Ectodermal cell (in vitro differentiated cells): ENCODE data around the gene ATP5MK. TPM values are rescaled to one million over a fixed set of nuclear protein-coding genes. Genes with fewer than 3 reads are reported as not detected.

ENCODE experiments used
- H3K27ac ChIP-seq: 2 replicates; pipeline ENCODE4 v1.7.0; 2013; ENCODE audit warnings: mild to moderate bottlenecking, low read depth, low read length; ENCODE audit not compliant: insufficient read depth, poor library complexity, severe bottlenecking
- H3K27me3 ChIP-seq: 2 replicates; pipeline ENCODE4 v1.7.0; 2013; ENCODE audit warnings: mild to moderate bottlenecking, low read length; ENCODE audit not compliant: insufficient read depth, control insufficient read depth, poor library complexity, severe bottlenecking
- H3K36me3 ChIP-seq: one replicate; pipeline ENCODE4 v1.7.0; 2013; ENCODE audit warnings: low read length; ENCODE audit not compliant: control insufficient read depth, insufficient read depth
- H3K4me1 ChIP-seq: one replicate; pipeline ENCODE4 v1.7.0; 2013; ENCODE audit warnings: low read length; ENCODE audit not compliant: control insufficient read depth, insufficient read depth
- H3K4me3 ChIP-seq: 2 replicates; pipeline ENCODE4 v1.7.0; 2013; ENCODE audit warnings: low read depth, low read length, control low read depth; ENCODE audit not compliant: insufficient read depth
- H3K9me3 ChIP-seq: 2 replicates; pipeline ENCODE4 v1.7.0; 2013; ENCODE audit warnings: mild to moderate bottlenecking, low read length, moderate library complexity; ENCODE audit not compliant: control insufficient read depth
- WGBS, 2 experiments: methylation state at CpG; one replicate each; pipeline ENCODE4 v1.1.7; 2013; ENCODE audit warnings: missing lambda C conversion rate in 2 of 2; 5-methylcytosine and 5-hydroxymethylcytosine counted together
- polyA plus RNA-seq, 4 experiments: library from polyadenylated mRNA; stranded (reverse); fragments of 50-300 nt; gene quantifications; one replicate each; pipeline ENCODE4 v1.2.3, GENCODE V29; 2013

ATP5MK gene, protein sequence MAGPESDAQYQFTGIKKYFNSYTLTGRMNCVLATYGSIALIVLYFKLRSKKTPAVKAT
- 265 TPM for polyA plus RNA-seq (2013, experiment 1 of 4)
- 276 TPM for polyA plus RNA-seq (2013, experiment 2 of 4)
- polyA plus RNA-seq (2013, experiment 3 of 4) = 270 TPM
- polyA plus RNA-seq (2013, experiment 4 of 4) = 297 TPM

- H3K27me3 ChIP-seq = no peaks in the 10 kb centered on the region
- peaks cover 10% of the 10 kb centered on the region for H3K4me1 ChIP-seq
- H3K36me3 ChIP-seq = peaks cover 22% of the 10 kb centered on the region
- H3K27ac ChIP-seq = peak within 1 kb of the TSS; percentile 47
- 0% methylated on average over 56 of the region's 56 CpGs for WGBS, 2 experiments
- peak within 1 kb of the TSS; percentile 86 for H3K4me3 ChIP-seq
- H3K9me3 ChIP-seq = no peaks in the 10 kb centered on the region
Measured at GRCh38 chr10:103396067-103396788, at the start of gene ATP5MK, which contains the start of gene PDCD11. TSS of gene ATP5MK (minus strand) at chr10:103396475. CDS start at chr10:103392457, 4,018 bp downstream. TSS of gene PDCD11 (plus strand) at chr10:103396626. CDS start at chr10:103398427, 1,801 bp downstream.

GRCh38 chr10:103445366-103445765 lies 49.1 kb upstream of the ATP5MK start:
- no peak overlapping the region for H3K4me3 ChIP-seq
- H3K27ac ChIP-seq = no peak overlapping the region
- H3K4me1 ChIP-seq = no peaks in the 10 kb centered on the region
- H3K27me3 ChIP-seq = no peaks in the 10 kb centered on the region
- no peaks in the 10 kb centered on the region for H3K9me3 ChIP-seq
- 96% methylated on average over 9 of the region's 9 CpGs for WGBS, 2 experiments
- H3K36me3 ChIP-seq = peaks cover 30% of the 10 kb centered on the region

- H3K4me1 ChIP-seq = no peaks in the 10 kb centered on the region
- H3K27ac ChIP-seq = no peak overlapping the region
- H3K36me3 ChIP-seq = peaks cover 32% of the 10 kb centered on the region
- H3K9me3 ChIP-seq = no peaks in the 10 kb centered on the region
- no peak overlapping the region for H3K4me3 ChIP-seq
- H3K27me3 ChIP-seq = no peaks in the 10 kb centered on the region
- WGBS, 2 experiments = 95 to 97% methylated on average over 10 of the region's 10 CpGs
Measured at GRCh38 chr10:103444478-103444877, 48.2 kb upstream of the ATP5MK start.

GRCh38 chr10:103443475-103444185 lies 47.4 kb upstream of the ATP5MK start:
- H3K27ac ChIP-seq = no peak overlapping the region
- no peaks in the 10 kb centered on the region for H3K4me1 ChIP-seq
- no peak overlapping the region for H3K4me3 ChIP-seq
- 94 to 96% methylated on average over 23 of the region's 23 CpGs for WGBS, 2 experiments
- no peaks in the 10 kb centered on the region for H3K9me3 ChIP-seq
- H3K27me3 ChIP-seq = no peaks in the 10 kb centered on the region
- peaks cover 35% of the 10 kb centered on the region for H3K36me3 ChIP-seq

DNA sequence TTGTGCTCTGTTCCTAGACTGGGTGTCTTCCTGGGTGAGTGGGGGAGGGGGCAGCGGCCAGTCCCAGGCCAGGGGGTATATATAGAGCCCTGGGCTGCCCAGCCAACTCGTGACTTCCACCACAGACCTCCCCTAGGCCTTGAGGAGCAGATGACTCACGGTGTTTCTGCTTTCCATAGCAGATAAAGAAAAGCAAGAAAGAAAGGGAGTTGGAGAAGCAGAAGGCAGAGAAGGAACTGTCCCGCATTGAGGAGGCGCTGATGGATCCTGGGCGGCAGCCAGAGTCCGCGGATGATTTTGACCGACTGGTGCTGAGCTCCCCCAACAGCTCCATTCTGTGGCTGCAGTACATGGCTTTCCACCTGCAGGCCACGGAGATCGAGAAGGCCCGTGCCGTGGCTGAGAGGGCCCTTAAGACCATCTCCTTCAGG lies 45.8 kb upstream of the ATP5MK start:
- Histone ChIP-seq H3K4me3 (no peak overlapping the region), H3K36me3 (peaks cover 43% of the 10 kb centered on the region), H3K27ac (no peak overlapping the region), H3K4me1 (no peaks in the 10 kb centered on the region), H3K9me3 (no peaks in the 10 kb centered on the region), H3K27me3 (no peaks in the 10 kb centered on the region)
- 95 to 96% methylated on average over 13 of the region's 13 CpGs for WGBS, 2 experiments

GRCh38 chr10:103441611-103442010 lies 45.3 kb upstream of the ATP5MK start:
- 94 to 96% methylated on average over 8 of the region's 8 CpGs for WGBS, 2 experiments
- H3K27ac ChIP-seq = no peak overlapping the region
- H3K4me3 ChIP-seq = no peak overlapping the region
- H3K4me1 ChIP-seq = no peaks in the 10 kb centered on the region
- no peaks in the 10 kb centered on the region for H3K9me3 ChIP-seq
- H3K36me3 ChIP-seq = peaks cover 43% of the 10 kb centered on the region
- H3K27me3 ChIP-seq = no peaks in the 10 kb centered on the region

DNA sequence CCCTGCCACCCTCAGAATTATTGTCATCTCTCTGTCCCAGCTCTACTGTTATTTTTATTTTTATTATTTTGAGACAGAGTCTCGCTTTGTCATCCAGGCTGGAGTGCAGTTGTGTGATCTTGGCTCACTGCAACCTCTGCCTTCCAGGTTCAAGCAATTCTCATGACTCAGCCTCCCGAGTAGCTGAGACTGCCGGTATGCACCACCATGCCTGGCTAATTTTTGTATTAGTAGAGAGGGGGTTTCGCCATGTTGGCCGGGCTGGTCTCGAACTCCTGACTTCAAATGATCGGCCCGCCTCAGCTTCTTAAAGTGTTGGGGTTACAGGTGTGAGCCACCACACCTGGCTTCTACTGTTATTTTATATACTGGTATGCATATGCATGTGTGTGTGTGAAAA lies 44.9 kb upstream of the ATP5MK start:
- Histone ChIP-seq H3K27ac (no peak overlapping the region), H3K36me3 (peaks cover 47% of the 10 kb centered on the region)
- WGBS, 2 experiments = 96 to 97% methylated on average over 8 of the region's 8 CpGs

DNA sequence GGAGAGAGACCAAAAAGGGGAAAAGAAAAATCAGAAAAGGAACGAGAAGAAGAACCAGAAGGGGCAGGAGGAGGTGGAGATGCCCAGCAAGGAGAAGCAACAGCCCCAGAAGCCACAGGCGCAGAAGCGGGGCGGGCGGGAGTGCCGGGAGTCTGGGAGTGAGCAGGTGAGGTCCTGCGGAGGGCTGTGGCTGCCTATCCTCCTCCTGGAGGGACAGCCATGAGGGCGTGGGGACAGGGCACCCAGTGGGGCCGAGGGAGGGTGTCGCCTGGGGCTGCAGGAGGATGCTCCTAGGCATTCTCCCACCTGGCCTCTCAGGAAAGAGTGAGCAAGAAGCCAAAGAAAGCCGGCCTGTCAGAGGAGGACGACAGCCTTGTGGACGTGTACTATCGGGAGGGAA lies 44.1 kb upstream of the ATP5MK start:
- peaks cover 44% of the 10 kb centered on the region for H3K36me3 ChIP-seq
- no peaks in the 10 kb centered on the region for H3K9me3 ChIP-seq
- H3K4me3 ChIP-seq = no peak overlapping the region

More for the DNA sequence above, 44.9 kb upstream of the ATP5MK start:
- H3K4me3 ChIP-seq = no peak overlapping the region
- H3K4me1 ChIP-seq = no peaks in the 10 kb centered on the region
- H3K27me3 ChIP-seq = no peaks in the 10 kb centered on the region
- no peaks in the 10 kb centered on the region for H3K9me3 ChIP-seq

GRCh38 chr10:103439776-103440175 lies 43.5 kb upstream of the ATP5MK start:
- Histone ChIP-seq H3K36me3 (peaks cover 39% of the 10 kb centered on the region), H3K9me3 (no peaks in the 10 kb centered on the region), H3K27ac (no peak overlapping the region), H3K4me3 (no peak overlapping the region), H3K27me3 (no peaks in the 10 kb centered on the region), H3K4me1 (no peaks in the 10 kb centered on the region)
- WGBS, 2 experiments = 84 to 88% methylated on average over 4 of the region's 4 CpGs

More for the DNA sequence above, 44.1 kb upstream of the ATP5MK start:
- 95 to 96% methylated on average over 14 of the region's 14 CpGs for WGBS, 2 experiments
- H3K4me1 ChIP-seq = no peaks in the 10 kb centered on the region
- H3K27ac ChIP-seq = no peak overlapping the region
- H3K27me3 ChIP-seq = no peaks in the 10 kb centered on the region

- Histone ChIP-seq H3K9me3 (no peaks in the 10 kb centered on the region), H3K27me3 (no peaks in the 10 kb centered on the region), H3K27ac (no peak overlapping the region), H3K4me1 (no peaks in the 10 kb centered on the region), H3K4me3 (no peak overlapping the region), H3K36me3 (peaks cover 46% of the 10 kb centered on the region)
- WGBS, 2 experiments = 93 to 100% methylated on average over 2 of the region's 2 CpGs
Measured at GRCh38 chr10:103433858-103434257, 37.6 kb upstream of the ATP5MK start.
